ENCODE results near the gene PTP4A2.
"Not testable (repeated sequence)": the region's sequence is repeated elsewhere in the genome, so short reads cannot be mapped to it uniquely, and the experiment has no call there.

The PTP4A2 gene

DNA sequence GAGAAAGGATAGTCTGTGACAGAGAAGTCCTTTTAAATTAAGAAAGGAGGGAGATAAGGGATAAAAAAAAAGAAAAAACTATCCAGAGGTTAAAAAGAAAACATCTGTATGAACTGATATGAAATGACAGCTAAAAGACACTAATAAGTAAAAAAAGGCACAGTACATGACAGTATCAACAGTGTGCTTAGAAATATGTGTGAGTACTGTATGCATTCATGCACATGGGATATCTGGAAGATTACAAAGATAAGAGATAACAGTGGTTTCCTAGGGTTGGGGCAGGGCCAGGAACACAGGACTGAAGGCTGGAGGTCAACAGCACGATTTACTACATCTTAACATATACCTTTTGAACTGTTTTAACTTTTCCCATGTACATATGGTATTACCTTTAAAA lies 13.3 kb downstream of the PTP4A2 start:
- no peak for DNase-seq (ENCODE audit: low read depth)

DNA sequence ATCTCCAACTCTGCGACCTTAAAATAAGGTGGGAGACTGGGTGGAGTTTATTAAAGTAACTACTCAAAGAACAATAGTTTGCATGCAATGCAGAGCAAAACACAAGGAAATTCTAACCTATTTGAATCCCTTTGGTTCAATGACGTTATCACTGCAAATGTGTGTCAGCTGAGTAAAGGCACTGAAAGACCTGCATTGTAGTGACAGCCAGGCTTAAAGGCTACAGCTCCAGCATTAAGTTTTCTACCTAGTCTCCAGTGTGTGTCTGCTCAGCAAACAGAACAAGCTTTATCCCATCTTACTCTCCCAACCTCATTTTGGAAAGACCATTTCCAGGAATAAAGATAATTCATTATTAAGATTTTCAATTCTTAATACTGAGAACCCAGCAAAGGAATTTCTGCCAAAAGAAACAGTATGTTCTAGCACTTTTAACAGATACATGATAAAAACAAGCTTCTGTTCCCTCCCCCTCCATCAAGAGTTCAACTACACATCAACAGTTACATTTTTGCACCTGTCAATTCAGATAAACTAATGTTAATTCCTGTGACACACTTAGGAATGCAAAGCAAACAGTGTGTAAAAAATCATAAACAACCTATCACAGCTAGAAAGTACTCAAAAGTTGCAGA lies 14.2 kb downstream of the PTP4A2 start:
- no peak for DNase-seq (ENCODE audit: low read depth)

DNA sequence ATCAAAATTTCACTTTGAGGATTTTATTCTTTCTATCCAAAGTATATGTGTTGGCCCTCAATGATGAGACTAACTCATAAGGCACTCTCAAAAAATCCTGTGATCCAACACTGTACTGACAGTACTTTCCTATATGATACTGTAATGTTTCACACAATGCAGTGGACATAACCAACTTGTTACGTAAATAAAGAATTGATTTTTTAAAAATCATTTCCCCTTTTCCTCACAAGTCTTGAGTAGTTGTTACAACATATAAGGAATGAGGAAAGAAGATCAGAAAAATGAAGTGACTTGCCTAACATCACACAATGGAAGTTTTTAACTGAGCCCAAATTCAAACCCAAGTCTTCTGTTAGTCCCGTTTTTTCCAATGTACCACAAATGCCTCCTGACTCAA lies 17.2 kb downstream of the PTP4A2 start:
- DNase-seq (ENCODE audit: low read depth): no peak

DNA sequence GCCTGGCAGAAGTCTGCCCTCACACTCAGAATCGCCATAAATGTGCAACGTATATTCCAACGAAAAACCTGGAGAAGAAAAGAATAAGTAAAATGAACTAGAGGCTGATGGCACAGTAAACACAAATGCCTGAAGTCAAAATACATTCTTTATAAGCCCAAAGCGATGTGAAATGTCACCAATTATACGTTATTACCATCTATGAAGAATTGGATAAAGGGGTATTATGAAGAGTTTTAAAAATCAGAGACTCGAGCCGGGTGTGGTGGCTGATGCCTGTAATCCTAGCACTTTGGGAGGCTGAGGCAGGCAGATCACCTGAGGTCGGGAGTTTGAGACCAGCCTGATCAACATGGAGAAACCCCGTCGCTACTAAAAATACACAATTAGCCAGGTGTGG lies 18.6 kb downstream of the PTP4A2 start:
- no peak for DNase-seq (ENCODE audit: low read depth)

GRCh38 chr1:31915438-31915837 lies 22.7 kb downstream of the PTP4A2 start:
- DNase-seq (ENCODE audit: low read depth): no peak

GRCh38 chr1:31913968-31914367 lies 24.2 kb downstream of the PTP4A2 start:
- DNase-seq (ENCODE audit: low read depth): no peak

DNA sequence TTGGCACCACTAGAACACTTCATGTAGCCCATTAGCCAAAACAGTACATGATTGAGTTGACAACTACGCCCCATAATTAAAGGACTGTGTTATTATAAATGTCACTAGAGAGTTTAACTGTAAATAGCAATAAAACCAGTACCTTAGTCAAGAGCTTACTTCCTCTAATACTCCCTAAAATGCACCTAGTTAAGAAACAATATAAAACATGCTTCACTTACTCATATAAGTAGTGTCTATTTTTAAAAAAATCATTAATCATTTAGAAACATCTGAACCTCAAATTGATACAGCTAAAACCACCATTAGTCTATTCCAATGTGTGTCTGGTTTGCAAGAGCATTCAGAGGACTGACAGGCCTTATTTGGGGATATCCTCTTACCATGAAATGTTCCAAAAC lies 25.3 kb downstream of the PTP4A2 start:
- DNase-seq (ENCODE audit: low read depth): no peak

DNA sequence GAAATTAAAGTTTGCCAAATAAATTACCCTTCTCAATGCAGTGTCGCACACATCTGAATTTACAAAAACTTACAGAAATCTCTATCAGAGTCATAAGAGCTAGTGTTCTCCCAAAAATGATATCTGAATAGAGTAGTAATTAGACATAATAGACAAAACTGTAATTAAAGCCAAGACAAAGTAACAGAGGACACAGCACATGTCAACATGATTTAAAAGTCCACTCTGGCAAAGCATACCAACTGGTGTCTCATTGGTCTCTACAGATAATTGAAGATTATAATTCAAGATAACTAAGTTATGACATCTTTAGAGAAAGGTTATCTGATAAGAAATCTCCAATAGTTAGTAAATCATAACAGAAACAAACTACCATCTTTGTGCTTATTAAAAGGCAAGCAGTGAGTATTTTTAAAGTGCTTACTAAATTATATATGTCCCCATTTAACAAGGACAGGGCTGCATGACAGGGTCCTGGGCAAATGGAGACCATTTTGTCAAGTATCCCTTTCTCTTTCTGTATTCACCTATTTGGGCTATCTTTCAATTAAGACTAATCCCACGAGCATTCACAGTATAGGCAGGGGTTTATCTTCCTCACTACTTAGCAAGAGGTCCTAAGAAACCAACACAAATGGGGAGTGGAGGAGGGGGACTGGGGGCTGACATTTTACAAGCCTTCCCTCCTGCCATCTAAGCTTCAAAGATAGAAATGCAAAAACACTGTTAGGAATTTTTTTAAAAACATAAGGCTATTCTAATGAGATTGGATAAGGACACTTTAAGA lies 26.0 kb downstream of the PTP4A2 start:
- no peak for DNase-seq (ENCODE audit: low read depth)

DNA sequence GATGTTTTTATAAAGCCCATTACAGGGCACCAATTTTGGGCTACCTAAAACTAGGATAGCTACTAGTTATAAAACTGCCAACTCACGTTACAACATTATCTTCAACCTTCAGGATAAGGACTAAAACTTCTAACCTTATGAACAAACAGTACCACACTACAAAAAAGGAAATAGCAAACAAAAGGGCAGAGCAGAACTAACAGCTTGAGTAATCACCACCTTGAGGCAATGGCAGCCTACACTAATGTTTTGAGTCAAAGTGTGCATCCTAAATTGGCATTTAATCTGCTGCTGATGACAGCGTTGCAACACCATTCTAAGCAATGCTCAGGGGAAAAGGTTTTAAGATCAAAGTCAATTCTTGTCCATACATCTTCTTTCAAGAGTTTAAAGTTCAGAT lies 27.2 kb downstream of the PTP4A2 start:
- DNase-seq (ENCODE audit: low read depth): no peak

- no peak for DNase-seq (ENCODE audit: low read depth)
These were observed 28.5 kb downstream of the PTP4A2 start for GRCh38 chr1:31909691-31910090.

GRCh38 chr1:31906557-31906956 lies 31.6 kb downstream of the PTP4A2 start:
- DNase-seq (ENCODE audit: low read depth): no peak

DNA sequence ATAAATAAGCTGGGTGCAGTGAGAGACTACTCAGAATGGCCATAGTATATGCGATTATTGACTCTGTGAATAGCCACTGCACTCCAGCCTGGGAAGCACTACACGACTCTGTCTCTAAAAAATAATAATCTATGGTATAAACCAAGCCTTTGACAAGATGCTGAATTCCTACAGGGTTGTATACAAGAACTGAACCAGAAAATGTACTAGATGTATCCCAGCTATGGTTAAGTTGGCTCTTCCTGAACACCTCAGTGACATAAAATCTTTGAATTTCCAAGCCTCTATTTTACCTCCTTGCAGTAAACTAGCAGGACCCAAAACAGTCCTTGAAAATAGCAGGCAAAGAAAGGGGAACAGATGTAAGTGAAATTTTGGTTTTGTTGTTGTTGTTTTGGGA lies 32.5 kb downstream of the PTP4A2 start:
- no peak for DNase-seq (ENCODE audit: low read depth)

DNA sequence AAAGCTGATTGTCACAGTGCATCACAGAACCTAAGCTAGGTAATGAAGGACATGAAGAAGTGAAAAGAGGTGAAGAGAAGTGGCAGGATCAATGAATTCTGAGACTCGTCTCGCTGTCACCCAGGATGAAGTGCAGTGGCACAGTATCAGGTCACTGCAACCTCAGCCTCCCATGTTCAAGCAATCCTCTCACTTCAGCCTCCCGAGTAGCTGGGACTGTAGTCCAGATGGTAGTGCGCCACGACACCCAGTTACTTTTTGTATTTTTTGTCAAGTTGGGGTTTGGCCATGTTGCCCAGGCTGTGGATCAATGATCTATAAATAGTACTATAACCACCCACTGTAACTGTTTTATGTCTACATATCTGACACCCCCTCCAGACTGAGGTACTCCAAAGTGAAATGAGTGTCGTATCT lies 33.1 kb downstream of the PTP4A2 start:
- DNase-seq (ENCODE audit: low read depth): no peak

GRCh38 chr1:31904339-31905092 lies 33.7 kb downstream of the PTP4A2 start:
- no peak for DNase-seq (ENCODE audit: low read depth)

GRCh38 chr1:31902510-31902860 lies 35.7 kb downstream of the PTP4A2 start:
- DNase-seq (ENCODE audit: low read depth): no peak

DNA sequence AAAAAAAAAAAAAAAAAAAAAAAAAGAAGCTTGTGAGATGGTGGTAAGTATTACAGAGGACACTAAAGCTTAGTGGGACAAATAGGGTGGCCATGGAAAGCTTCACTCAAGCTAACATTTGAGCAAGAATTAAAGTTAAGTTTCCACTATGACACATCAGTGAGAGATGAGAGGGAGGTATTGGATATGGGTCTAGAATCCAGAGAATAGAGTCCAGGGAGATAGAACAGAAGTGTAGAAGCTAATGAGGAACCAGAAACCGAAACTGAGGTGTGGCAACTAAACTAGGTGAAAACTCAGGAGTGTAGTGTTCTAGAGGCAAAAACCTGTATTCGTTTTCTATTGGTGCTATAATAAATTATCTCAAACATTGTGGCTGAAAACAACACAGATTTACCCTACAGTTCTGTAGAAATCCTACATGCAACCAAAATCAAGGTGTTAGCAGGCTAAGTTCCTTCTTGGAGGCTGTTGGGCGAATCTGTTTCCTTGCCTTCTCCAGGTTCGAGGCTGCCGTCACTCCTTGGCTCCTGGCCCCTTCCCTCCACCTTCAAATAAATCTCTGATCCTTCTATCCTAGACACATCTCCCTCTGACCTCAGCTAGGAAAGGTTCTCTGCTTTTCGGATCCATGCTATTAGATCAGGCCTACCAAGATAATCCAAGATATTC lies 36.2 kb downstream of the PTP4A2 start:
- no peak for DNase-seq (ENCODE audit: low read depth)

DNA sequence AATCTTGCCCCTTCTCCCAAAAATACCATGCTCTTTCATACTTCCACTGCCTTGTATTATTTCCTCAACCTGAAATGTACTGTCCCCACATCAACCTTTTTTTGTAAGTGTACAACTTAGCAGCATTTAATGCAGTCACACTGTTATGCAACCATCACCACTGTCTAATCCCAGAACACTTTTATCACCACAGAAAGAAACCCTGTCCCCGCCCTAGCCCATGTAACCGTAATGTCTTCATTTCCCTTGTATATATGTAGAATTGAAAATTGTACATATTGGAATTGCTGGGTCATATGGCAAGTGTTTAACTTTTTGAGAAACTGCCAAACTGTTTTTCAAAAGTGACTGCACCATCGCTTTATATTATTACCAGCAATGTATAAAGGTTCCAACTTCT lies 37.4 kb downstream of the PTP4A2 start:
- DNase-seq (ENCODE audit: low read depth): no peak

DNA sequence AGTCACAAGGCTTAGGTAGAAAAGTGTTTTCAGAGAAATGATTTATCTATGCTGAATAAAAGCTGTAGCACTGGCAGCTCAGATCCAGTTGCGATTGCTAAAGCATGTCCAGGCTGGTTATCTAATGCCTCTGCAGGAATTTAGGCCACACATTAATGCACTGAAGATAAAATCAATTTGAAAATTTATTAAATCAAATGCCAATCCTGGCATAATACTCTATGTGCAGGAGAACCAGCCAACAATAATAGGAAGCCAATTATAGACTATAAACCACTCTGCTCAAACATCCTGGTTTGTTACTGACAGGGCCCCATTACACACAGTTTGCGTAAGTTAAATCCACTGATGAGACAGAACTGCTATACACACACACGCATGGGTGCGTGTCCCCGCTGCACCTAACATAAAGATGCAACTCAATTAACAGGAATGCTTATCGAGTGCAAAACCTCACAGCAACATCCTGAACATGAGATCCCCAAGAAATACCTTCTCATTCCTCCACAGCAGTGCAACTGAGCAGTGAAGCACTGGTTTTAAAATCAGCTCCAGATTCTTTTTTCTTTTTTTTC lies 40.6 kb downstream of the PTP4A2 start:
- DNase-seq (ENCODE audit: low read depth): no peak

GRCh38 chr1:31895474-31896198 lies 42.5 kb downstream of the PTP4A2 start:
- not testable (repeated sequence) for DNase-seq (ENCODE audit: low read depth)

- DNase-seq (ENCODE audit: low read depth): no peak
These were observed 46.9 kb downstream of the PTP4A2 start for GRCh38 chr1:31891280-31891679.

DNA sequence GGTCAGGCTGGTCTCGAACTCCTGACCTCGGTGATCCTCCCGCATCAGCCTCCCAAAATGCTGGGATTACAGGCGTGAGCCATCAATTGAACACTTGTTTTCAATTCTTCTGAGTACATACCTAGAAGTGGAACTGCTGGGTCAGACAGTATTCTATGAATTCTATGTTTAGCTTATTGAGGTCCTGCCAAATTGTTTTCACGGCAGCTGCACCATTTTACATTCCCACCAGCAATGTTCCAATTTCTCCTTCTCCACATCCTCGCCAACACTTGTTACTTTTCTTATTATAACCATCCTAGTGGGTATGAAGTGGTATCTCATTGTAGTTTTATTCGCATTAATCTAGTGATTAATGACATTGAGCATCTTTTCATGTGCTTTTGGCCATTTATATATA lies 49.9 kb downstream of the PTP4A2 start:
- no peak for DNase-seq (ENCODE audit: low read depth)

DNA sequence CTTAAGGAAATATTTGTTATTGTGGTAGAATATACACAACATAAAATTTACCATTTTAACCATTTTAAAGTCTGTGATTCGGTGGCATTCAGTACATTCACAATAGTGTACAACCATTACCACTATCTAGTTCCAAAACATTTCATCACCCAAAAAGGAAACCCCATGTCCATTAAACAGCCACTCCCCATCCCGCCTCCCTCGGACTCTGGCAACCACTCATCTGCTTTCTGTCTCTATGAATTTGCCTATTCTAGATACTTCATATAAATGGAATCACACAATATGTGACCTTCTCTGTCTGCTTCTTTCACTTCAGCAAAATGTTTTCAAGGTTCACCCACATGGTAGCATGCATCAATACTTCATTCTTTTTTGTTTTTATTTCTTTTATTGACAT lies 51.3 kb downstream of the PTP4A2 start:
- no peak for DNase-seq (ENCODE audit: low read depth)
